GM12865 (cell line): ENCODE measurements around the gene CCNK.

Experiments used
- DNase-seq: peaks from one replicate; pipeline ENCODE4 v3.0.0; 2010; ENCODE audit warnings: low read depth
- H3K4me3 ChIP-seq: 2 replicates; pipeline ENCODE4 v1.5.1; 2011; ENCODE audit warnings: mild to moderate bottlenecking, low read depth, low read length, control low read depth
- CTCF ChIP-seq: IDR thresholded peaks from 2 replicates; pipeline ENCODE4 v1.5.1; 2011; ENCODE audit warnings: low read length, control low read depth, low read depth, inconsistent platforms; ENCODE audit not compliant: insufficient read depth; ENCODE audit errors: missing control alignments

The CCNK gene

DNA sequence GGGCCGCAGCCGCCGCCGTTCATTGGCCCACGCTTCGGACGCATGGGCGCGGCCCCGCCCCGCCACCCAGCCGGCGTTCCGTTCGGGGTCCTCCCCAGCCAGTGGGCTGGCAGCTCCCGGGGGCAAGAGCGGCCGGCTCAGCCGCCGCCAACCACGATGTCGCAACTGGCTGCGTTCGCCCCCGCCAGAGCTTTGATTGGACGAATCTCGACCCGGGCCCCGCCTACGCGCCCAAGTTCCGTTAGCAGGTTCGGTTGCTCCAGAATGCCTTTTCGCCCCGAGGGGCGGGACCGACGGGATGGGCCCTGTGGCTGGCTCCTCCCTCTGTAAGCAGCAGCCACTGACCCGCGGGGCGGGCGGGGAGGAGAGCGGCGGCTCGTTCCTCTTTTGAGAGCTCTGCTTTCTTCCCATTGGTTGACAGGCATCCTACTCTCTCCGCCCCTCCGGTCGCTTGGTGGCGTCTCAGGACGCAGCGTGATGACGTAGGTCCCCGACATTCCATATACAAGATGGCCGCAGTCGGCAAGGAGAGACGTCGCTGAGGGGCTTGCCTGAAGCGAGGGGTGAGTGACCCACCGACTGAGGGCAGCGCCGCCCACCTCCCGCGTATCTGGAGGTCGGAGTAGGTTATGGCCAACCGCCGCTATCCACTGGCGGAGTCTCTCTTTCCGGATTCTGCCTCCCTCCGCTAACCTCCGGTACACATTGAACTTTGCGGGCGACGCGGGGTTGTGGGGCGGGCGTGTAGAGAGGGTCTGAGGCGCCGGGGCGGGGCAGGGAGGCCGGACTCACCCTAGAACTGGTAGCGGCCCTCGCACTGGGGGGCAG lies at the start of gene CCNK:
TSS of gene CCNK (plus strand) at position 493 of the 828 bp plus-strand sequence. CDS start 11,269 bp downstream, outside the sequence.
- TF ChIP-seq CTCF = no peak
- peak; percentile 100 for DNase-seq
- peak within 1 kb of the TSS; percentile 93 for H3K4me3 ChIP-seq

- H3K4me3 ChIP-seq = no peak overlapping the region
- no peak for DNase-seq
- TF ChIP-seq CTCF = no peak
These were observed 49.2 kb upstream of the CCNK start for GRCh38 chr14:99431986-99432385.

DNA sequence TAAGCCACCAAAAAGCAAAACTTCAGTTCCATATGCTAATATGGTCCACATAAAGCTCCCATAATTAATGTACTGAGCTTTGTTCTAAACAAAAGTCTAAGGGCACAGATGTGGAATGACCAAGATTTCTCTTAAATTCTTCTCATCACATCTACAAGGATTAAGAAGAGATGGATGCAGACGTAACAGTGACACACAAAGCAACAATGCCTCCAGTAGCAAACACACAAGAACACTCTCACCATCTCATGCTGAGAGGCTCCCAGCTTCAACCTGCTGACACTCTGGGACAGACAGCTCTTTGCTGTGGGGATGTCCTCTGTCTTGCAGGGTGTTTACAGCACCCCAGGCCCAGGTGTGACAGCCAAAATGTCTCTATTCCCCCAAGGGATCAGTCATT lies 48.7 kb upstream of the CCNK start:
- no peak overlapping the region for H3K4me3 ChIP-seq
- no peak for DNase-seq
- no peak for TF ChIP-seq CTCF

GRCh38 chr14:99435327-99435726 lies 45.9 kb upstream of the CCNK start:
- H3K4me3 ChIP-seq = no peak overlapping the region
- DNase-seq = no peak
- no peak for TF ChIP-seq CTCF

DNA sequence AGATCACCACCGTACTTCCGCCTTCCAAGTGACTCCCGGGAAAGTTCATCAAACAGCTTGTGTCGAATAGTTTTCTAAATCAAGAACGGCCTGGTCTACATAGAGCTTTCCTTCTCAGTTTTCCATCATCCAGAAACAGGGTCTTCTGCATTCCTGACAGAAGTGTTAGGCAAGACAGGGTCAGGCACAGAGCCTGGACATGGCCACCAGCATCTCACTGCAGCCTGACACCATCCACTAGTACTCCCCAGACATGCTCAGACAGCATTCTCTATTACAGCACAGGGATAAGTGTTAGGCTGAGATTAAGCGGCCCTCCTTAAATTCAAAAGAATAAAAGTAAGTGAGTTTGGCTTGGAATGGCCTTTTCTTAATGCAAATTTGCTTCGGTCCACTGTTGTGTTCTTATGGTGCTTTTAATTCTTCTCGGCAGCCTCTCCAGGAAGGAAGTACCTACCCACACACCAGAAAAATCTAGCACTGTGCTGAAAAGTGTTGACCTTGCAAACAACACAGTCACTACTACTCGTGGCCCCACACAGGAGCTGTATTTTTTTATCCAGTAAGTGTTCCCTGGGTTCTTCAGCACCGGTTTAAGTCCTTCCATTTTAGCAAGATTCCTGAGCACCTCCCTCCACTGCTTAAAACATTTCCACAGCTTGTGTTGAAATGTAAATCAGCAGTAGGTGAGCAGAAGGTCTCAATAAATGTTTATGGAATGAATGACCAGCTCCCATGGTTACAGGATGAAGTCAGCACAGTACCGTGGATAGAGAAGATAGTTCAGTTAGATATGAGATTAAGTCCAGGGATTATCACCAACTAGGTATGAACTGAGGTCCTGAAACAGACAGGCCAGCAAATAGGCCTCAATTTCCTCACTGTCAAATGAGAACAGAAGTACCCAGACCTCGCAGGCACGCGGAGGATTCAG lies 44.7 kb upstream of the CCNK start:
- no peak for TF ChIP-seq CTCF
- H3K4me3 ChIP-seq = no peak overlapping the region
- DNase-seq = no peak

DNA sequence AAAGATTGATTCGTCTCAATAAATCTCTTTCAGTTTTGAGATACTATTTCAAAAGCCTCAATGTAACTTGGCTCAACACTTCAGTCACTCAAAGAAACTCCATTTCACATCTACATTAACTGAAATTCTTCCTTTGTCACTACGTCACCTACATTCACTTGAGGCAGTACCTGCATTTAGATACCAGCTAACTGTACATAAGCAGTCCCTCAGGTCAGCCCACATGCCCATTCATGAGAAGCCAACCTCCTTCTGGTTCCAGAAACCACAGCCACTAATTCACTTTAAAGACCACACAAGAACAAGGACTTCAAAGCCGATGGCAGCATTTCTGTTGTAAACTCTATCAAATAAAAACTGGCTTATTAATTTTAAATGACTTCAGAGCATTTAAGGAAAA lies 43.5 kb upstream of the CCNK start:
- TF ChIP-seq CTCF = no peak
- H3K4me3 ChIP-seq = no peak overlapping the region
- no peak for DNase-seq
